AG09319 (cell line): ENCODE data around the gene PARD3B.
A peak's percentile ranks its signal among the peaks of the same experiment; 100 is the strongest.
"Not testable (repeated sequence)": the region's sequence is repeated elsewhere in the genome, so short reads cannot be mapped to it uniquely, and the experiment has no call there.

Experiments
- DNase-seq: peaks from one replicate; pipeline ENCODE4 v3.0.0-alpha.2; 2010; ENCODE audit warnings: low read depth; ENCODE audit errors: extremely low read depth
- TF ChIP-seq, protein P1 (sequence below): IDR thresholded peaks from 2 replicates; pipeline ENCODE4 v1.5.1; 2011; ENCODE audit warnings: low read depth, mild to moderate bottlenecking, inconsistent platforms, low read length, moderate library complexity

The PARD3B gene

DNA sequence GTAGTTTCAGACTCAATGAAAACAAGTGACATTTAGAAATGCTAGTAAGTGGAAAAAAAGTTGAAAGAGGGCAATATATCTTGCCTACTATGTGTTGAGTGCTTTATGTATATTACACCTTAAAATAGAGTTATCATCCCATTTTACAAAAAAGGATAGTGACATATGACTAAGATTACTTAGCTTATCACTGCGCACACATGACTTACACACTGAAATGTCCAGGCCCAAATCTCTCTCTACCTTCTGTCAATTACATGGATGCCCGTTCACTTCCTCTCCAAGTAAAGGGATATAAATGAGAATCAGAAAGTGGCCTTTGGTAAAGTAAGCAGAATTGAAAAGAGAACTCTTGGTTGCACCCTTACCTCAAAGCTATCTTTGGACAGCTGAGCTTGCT lies 3.6 kb upstream of the PARD3B start:
- TF ChIP-seq, protein P1, sequence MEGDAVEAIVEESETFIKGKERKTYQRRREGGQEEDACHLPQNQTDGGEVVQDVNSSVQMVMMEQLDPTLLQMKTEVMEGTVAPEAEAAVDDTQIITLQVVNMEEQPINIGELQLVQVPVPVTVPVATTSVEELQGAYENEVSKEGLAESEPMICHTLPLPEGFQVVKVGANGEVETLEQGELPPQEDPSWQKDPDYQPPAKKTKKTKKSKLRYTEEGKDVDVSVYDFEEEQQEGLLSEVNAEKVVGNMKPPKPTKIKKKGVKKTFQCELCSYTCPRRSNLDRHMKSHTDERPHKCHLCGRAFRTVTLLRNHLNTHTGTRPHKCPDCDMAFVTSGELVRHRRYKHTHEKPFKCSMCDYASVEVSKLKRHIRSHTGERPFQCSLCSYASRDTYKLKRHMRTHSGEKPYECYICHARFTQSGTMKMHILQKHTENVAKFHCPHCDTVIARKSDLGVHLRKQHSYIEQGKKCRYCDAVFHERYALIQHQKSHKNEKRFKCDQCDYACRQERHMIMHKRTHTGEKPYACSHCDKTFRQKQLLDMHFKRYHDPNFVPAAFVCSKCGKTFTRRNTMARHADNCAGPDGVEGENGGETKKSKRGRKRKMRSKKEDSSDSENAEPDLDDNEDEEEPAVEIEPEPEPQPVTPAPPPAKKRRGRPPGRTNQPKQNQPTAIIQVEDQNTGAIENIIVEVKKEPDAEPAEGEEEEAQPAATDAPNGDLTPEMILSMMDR: no peak
- DNase-seq: no peak

DNA sequence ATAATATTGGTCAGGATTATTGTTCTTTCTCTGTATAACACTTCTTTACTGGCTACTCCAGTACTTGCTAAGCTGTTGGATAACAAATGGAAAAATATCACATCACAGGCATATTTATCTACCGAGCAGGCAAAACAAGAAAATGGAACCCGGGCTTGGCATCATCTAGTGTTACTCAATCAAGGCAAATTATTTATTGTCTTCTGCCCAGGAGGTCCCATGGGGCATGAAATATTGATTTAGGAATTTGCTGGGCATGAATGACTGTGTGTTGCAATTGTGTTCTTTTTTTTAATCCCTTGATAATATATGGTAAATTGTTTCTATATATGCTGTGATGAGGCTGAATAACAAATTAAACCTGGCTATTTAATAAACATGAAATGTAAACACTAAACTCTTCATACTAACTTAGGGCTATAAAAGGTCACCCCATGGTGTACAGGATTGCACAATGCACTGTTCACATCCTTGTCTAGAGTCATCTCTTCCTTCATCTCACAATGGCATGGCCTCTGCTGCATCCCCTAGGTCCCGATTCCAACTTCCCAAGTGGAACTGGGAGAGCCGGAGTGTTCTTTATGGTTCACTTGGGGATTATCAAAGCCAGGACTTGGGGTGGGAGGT lies 2.2 kb upstream of the PARD3B start:
- no peak for DNase-seq
- TF ChIP-seq, protein P1: no peak

DNA sequence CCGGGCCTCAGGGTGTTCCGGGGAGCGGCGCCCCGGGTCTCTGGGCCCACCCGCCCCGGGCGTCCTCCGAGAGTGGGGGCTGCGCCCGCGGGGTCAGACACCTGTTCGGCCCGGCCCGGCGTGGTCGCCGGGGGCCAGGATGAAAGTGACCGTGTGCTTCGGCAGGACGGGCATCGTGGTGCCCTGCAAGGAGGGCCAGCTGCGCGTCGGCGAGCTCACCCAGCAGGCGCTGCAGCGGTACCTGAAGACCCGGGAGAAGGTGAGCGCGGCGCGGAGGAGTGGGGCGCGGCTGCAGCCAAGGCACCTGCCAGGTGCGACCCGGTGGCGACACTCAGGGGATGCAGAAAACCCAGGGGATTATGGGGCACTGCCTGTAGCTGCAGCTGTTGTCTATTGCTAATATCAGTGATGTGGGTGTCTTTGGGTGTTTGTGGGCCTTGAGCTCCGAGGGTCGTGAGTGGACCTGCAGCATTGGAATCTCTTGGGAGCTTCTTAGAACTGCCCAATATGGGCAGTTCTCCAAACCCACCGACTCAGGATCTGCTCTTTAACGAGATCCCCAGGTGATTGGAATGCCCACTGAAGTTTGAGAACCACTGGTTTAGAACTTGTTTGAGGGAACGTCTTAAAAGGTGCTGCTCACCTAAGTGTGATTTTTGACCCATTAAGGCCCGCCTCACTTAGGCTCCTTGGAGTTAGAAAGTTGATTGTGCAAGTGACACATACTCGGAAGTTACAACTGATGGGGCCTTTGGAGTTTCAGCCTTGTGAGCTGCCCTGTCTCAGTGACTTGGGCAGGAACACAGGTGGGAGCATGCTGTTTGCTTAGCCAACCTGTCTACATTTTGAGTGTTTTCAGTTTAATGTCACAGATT lies 823 bp downstream of the PARD3B start:
- TF ChIP-seq, protein P1: no peak
- DNase-seq: no peak

DNA sequence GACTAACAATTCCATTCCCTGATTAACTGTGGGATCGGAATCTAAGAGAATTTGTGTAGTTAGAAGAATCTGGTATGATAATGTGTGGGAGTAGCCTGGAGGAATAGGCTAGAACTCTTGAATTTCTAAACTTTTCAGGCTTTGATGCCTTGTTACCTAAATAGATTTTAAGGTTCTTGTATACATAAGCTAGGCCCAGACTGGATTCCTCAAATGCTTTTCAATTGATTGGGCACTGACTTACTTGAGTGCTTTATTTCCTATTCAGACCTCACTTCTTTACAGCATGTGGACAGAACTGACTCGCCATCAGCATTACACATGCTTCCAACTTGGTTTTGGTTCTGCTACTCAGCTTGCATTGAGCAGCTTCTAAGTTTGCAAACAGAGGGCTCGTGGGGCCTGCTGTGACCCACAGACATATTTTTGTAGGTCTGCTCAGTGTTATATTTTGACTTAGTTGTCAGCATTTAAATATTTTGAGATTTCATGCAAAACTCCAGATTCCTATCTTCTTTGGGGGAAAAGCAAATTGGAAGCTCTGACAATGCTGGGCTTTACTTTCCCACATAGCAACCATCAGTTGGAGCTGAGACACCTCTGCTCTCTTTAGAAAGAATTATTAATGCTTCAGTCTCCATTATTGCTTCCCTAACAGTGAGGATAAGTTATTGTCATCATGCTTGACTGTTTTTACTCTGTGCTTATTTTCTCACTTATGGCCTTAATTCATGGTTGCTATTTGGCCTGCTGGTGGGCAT lies 5.7 kb downstream of the PARD3B start:
- peak; percentile 94 for DNase-seq

DNA sequence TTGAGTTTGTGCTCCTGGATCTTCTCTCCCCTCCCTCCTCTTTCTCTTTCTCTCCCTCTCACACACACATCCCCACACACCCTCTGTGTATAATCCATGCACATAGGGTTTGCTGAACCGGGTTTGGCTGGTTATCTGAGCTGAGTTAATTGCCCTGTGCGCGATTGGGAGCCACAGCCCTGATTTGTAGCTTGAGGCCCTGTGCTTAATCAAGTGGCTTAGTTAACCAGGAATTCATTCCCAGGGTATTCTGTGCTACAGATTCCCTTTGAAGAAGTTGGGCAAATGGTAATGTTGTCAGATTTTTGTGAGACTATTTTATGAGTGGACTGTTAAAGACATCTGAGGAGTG lies 6.2 kb downstream of the PARD3B start:
- TF ChIP-seq, protein P1: no peak
- no peak for DNase-seq

More for the DNA sequence above, 5.7 kb downstream of the PARD3B start:
- TF ChIP-seq, protein P1: no peak

DNA sequence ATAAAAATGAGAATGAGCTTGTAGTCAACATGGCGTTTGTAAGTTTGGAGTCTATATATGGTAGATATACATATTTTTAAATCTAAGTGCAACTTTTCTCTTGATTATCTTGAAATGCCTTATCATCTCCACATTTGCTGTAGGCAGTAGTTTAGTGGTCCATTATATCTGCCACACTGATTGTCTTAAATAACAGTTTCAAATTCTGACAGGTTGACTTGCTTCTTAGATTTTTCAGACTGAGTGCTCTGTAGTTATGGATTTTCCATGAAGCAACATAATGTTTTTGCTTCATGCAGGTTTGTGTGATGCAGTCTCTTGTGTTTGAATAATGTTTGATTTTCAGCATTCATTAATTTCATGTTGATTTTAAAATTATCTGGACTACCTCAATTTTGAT lies 12.3 kb downstream of the PARD3B start:
- DNase-seq: no peak
- TF ChIP-seq, protein P1: no peak

DNA sequence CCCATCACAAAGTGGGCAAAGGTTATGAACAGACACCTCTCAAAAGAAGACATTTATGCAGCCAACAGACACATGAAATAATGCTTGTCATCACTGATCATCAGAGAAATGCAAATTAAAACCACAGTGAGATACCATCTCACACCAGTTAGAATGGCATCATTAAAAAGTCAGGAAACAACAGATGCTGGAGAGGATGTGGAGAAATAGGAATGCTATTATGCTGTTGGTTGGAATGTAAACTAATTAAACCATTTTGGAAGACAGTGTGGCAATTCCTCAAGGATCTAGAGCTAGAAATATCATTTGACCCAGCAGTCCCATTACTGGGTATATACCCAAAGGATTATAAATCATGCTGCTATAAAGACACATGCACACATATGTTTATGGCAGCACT lies 14.1 kb downstream of the PARD3B start:
- not testable (repeated sequence) for DNase-seq
